Measurements from ENCODE around the gene ROBO4. TPM values are rescaled to one million over a fixed set of nuclear protein-coding genes. Genes with fewer than 3 reads are reported as not detected.

The ROBO4 gene
- total RNA-seq, 1 donor from 2014 or later: 15.9 TPM

DNA sequence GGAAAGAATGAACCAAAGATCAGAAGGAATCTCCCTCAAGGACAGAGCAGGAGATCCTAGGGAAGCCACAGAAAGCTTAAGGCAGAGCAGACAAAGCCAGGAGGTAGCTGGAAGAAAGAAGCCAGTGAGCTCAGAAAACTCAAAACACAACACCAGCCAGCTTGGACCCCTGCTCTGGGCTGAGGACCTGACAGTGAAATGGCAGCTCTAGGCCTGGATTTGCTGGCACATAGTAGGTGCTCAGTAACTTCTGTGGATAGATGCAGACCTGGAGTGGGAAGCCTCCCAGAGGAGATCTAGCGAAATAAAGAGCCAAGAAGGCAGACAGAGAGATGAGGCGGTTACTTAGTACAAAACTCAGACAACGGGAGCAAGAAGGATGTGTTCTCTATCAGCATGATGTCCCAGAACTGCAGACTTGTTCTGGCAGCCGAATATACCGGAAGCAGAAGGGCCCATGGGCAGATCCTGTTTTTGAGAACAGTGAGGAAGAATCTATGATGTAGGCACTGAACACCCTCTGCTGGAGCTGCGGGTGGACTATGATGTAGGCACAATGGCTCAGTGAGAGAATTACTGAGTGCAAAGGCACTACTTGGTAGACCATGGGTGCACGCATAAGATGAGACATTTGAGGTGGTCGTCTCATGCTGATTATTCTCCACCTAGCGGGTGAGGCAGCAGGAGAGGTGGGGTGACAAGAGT is 4.8 kb downstream of the ROBO4 start:
- intact Hi-C loops (cut with DNase I): no loop called here
- DNase-seq (ENCODE audit: low spot score): no peak

DNA sequence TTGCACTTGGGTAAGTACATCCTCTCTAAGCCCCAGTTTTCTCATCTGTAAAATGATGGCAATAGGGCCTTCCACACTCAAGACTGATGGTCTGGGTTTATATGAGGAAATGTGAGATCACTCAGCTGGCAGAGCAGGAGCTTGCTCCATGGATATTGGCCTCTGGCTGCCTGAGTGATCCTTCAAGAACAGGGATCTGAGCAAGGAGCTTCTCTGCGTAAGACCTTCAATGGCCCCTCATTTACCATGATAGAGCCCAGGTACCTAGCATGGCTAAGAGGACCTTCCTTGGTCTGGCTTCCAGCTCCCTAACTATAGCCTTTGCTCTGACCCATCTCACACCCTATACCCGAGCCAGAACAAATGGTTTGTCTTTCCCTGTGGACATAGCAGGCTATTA is 5.5 kb downstream of the ROBO4 start:
- intact Hi-C loops (cut with DNase I): no loop called here
- no peak for DNase-seq (ENCODE audit: low spot score)

DNA sequence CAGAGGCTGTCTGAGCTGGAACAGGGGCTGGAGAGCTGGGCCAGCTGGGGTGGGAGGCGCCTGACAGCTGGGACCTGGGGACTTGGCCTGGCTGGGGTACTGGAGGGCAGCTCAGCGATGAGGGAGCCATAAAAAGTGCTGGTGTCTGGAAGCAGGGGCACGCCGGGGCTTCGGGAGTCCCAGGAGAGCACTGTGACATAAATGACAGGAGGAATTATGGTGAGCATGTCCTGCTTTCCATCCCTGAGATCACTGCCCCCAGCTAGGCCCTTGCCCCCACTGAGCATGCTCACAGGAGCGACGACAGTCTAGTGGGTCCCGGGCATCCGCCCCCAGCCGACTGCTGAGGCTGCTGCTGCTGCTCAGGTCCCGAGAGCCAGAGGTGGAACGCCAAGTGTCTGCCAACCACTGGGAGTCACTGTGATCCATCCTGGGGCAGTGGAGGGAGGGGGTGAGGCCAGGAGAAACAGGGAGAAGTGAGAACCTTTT is 6.2 kb downstream of the ROBO4 start:
- intact Hi-C loops (cut with DNase I): no loop called here
- DNase-seq (ENCODE audit: low spot score): no peak

DNA sequence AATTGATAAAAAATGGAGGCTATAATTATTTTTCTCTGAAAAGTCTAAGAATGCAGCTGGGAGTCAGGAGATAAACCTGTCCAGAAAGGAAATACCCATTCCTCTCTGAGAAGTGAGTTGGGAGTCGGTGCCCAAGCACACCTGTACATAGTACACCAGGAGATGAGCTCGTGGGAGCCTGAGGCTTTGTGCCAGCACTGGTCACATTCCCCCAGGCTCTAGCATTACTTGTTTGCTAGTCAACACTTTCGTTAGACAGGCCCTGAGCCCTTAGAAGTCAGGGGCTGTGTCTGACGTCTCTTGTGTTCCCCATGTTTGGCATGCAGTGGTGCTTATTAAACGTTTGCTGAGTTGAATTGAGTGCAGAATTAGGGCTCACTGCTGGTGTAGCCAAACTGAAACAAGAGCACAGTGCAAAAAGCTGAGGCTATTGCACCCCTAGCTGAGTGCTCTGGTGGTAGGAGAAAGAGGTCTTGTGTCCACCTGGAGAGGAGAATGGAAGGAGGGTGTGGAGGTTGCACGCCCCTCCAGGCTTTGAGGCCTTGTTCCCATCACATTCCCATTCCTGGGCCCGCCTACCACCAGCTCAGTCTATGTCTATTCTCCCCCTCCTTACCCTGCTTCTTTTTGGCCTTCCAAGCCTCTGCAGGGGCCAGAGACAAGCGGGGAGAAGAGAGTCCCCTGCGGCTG is 6.8 kb downstream of the ROBO4 start:
- intact Hi-C loops (cut with DNase I): no loop called here
- no peak for DNase-seq (ENCODE audit: low spot score)

DNA sequence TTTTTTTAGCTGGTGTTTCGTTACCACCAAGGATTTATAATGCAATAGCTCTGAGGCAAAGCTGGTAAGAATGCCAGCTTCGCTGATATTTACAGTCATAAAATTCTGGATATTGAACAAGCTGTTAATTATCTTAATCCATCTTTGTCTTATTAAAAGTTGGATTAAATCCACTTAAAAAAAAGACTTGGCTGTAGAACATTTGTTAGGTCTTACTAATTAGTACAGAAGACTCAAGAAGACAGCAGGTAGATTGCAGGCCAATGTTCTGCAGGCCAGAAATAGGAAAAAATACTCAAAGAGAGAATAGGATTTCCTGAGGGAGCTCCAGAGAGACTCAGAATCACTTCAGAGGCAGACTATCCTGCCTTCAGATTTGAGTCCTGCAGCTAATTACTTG is 7.5 kb downstream of the ROBO4 start:
- no peak for DNase-seq (ENCODE audit: low spot score)
- intact Hi-C loops (cut with DNase I): no loop called here

DNA sequence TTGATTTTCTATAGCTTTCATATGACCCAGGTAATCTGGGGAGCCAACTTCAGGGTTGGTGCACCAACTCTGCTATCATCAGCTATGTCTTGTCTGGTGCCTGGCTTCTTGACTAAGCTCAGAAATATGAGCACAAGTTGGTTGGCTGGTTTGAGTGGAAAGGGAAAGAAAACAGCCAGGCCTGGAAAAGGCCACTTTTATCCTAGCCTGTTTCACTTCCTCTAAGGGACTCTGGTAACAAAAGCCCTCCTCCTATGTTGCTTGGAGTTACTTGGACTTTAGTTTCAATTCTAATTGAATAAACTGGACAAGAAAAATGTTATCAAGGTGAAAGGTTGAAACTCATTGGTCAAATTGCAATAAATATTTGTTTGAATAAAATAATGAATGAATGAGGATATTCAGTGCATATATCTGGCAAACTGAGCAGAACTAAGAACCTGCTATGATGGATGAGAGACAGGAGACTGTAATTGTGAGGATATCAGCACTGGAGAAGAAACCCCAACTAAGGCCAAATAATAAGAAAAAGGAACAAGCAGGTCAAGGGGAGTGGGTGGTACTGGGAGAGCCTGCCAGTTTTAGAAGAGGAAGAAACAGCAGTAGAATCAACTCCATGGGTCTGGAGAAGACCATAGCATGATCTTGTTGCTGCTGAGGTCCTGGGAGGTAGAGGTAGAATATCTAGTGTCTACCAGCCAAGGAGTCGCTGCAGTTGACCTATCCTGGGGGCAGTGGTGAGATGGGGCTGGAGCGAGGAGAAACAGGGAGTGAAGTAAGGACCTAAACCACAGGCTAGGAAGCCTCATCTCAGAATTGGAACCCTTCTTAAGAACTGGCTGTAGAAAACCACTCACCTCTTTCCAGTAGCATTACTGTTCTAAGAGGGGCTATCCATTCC is 8.2 kb downstream of the ROBO4 start:
- intact Hi-C loops (cut with DNase I): no loop called here
- no peak for DNase-seq (ENCODE audit: low spot score)

DNA sequence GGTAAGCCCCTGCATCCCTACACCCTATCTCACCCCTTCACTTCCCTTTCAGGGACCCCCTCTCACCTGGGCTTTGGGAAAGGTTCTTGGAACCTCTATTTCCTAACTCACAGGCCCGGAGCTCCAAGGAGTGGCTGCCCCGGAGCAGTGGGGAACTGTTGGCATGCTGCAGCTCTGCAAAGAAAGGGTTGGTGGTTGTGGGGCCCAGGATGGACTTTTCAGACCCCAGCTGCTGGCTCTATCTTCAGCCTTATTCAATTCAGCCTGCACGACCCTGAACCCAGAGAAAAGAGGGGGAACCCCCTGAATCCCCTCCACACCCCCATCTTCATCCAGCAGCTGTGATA is 10.0 kb downstream of the ROBO4 start:
- intact Hi-C loops (cut with DNase I): no loop called here
- DNase-seq (ENCODE audit: low spot score): no peak

DNA sequence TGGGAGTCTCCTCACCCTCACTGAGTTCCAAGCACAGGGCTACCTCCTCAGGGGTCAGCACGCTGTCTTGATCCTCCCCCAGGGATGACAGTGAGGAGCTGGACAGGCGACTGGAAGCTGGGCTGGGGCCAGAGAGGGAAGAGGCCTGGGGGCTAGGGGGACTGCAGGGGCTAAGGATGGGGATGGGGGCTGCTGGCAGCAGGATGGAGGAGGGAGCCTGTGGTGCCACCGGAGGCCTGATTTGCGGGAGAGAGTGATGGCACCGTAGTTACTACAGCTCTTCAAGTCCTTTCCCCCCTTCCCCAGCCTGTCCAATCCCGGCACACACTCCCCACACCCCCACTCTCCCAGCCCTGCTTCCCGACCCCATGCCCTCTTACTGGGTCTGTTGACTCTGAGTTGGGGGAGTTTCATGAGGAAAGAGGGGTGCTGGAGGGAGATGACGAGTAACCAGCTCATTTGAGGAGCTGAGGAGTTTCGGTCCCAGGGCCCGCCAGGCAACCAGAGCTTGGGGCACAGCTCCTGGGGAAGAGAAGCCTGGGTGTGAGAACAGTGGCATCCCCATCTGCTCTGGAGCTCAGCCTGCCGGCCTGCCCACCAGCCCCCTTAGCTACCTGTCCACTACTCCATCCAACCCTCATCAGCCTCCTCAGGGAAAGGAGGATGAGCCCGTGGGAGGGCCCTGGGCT is 10.5 kb downstream of the ROBO4 start:
- intact Hi-C loops (cut with DNase I): no loop called here
- peak; percentile 60 for DNase-seq (ENCODE audit: low spot score)

DNA sequence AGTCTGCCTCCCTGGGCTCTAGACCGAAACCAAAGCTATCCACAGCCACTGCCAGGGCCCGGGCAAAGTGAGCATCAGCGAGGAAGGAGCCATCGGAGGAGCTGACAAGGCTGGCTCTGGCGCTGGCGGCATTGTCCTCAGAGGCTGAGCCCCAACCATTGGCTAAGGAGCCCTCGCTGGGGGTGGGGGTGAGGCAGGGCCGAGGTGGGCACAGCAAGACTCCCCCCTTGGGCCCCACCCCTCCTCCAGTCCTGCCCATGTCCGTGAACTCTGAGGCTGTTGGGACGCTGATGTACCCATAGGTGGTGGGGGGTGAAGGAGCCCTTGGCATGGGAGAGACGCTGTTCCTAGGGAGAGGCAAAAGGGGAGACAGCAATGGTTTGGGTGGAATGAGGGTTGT is 11.2 kb downstream of the ROBO4 start:
- intact Hi-C loops (cut with DNase I): no loop called here
- peak; percentile 63 for DNase-seq (ENCODE audit: low spot score)

DNA sequence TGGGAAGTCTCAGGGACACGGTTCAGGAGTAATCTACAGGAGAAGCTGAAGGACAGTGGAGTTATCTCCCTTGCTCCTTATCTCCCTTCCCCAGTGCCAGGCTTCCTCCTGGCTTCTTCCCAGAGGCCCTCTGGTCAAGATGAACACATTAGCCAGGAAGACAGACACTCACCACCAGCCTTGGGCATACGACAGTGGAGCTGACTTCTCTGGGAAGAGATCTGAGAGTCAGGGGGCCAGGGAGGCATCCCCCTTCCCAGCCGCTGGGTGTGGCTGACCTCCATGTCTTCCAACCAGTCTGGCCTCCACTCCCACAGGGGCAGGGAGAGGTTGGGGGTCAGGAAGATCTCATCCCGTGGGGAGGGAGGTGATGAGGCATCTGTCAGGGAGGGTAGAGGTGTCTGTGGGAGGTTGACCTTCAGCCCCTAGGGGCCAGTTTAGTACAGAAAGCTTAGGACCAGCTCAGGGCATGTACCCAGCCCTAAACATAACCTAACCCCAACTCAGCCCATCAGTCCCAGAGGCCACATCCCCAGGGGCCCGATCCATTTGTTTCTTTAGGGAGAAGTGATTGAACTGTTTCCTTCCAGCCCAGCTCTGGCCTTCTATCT is 12.7 kb downstream of the ROBO4 start:
- peak; percentile 68 for DNase-seq (ENCODE audit: low spot score)
- intact Hi-C loops (cut with DNase I): no loop called here

DNA sequence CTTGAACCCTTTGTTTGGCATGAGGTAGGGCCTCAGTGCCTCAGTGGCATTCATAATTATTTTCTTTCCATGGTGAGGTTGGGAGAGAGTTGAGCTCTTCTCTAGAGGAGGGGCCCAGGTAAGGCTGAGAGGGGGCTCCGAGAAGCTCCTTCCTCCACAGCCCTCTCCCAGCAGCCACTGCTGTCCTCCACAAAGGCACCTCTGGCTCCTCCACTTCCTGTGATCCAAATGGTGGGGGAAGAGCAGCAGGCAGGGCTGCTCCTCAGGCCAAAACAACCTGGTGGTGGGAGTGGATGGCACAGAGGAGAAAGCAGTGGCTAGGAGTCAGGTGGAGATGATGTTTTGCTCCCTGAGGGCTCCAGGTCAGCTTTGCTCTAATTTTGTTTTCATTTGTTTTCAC is 13.3 kb downstream of the ROBO4 start:
- peak; percentile 67 for DNase-seq (ENCODE audit: low spot score)

DNA sequence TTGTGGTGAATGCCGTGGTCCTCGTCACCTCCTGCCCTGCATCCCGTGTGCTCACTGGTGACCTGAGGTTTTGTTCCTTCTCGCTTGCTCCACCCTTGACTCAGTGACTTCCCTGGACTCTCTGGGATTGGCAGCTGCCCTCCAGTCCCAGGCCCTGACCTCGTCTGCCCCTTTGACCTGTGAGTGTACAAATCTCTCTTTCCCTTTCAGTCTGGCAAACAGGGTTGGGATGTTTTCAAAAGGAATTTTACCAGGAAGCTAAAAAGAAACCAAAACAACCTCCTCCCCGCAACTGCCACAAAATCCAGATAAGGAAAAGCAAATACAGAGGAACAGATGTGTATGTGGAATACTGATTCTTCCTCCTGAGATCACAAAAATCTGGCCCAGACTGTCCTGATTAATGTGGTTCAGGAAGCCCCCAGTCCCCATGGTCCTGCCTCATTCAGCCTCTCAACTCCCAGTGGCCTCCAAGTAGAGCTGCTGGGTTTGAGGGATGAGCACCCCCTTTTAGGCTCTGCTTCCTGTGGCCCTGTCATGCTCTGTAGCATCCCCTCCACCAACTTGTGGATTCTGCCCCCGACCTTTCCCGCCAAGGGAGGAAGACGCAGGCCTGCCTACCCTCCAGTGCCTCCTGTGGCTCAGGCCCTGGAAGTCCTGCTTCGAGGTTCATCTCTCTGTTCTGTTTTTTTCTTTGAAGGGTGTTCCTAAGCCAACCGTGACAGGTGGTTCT is 15.2 kb downstream of the ROBO4 start:
- peak; percentile 70 for DNase-seq (ENCODE audit: low spot score)
- intact Hi-C loops (cut with DNase I): no loop called here

More for the DNA sequence above, 13.3 kb downstream of the ROBO4 start:
- intact Hi-C loops (cut with DNase I): no loop called here

DNA sequence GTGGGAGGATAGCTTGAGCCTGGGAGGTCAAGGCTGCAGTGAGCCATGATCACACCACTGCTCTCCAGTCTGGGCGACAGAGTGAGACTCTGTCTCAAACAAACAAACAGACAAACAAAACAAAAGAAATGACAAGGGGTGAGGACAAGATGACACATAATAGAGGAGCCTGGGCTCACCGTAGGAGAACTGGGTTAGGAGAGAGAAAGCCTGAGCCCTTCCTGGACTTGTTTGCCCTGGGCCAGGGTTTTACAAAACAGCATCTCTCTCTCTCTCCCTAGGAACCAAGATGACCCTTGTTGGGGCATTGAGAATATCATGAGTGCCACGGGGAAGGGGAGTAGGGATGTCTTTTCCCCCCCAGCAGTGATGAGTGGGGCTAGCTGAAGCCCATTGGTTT is 16.7 kb downstream of the ROBO4 start:
- intact Hi-C loops (cut with DNase I): no loop called here
- DNase-seq (ENCODE audit: low spot score): no peak

DNA sequence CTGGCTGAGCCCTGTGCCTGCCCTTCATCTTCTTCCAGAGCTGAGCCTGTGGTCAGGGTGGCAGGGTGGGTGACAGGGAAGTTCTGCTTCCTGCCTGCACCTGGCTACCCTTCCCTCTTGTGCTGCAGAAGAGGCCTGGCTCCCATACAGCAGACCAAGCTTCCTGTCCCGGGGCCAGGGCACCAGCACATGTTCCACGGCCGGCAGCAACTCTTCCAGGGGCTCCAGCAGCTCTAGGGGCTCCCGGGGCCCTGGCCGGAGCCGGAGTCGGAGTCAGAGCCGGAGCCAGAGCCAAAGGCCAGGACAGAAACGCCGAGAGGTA is 17.4 kb downstream of the ROBO4 start:
- peak; percentile 70 for DNase-seq (ENCODE audit: low spot score)
- intact Hi-C loops (cut with DNase I): no loop called here

DNA sequence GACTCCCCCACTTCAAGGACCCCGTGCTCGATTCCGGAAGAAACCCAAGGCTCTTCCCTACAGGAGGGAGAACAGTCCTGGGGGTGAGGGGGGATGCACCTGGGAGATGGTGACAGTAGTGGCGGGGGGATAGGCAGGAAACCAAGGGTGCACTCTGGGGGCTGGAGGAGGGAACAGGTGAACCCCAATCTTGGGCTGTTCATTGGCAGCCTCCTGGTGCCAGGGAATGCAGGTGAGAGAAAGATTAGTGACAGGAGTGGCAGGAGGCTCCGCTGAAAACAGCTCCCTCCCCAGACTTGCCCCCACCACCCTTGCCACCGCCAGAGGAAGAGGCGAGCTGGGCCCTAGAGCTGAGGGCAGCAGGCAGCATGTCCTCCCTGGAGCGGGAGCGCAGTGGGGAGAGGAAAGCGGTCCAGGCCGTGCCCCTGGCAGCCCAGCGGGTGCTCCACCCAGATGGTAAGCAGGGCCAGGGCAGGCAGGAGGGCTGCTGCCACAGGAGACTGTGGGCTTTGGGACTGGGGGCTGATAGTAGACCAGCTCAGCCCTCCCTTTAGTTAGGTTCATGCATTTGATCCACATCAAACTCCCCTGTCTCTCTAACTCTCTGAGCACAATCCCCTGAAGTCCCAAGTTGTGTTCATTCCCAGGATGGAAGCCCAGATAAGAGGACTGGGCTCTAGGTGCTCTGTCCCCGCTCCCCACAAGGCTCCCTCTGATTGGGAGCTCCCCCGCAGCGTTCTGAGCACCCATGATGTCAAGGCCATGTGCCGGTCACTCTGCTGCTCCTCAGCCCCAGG is 18.0 kb downstream of the ROBO4 start:
- peak; percentile 72 for DNase-seq (ENCODE audit: low spot score)
- intact Hi-C loops (cut with DNase I): loop anchor here (5.0 kb wide), 1 partner anchor 73 kb away; the partner anchor contains the start of gene CCDC15

DNA sequence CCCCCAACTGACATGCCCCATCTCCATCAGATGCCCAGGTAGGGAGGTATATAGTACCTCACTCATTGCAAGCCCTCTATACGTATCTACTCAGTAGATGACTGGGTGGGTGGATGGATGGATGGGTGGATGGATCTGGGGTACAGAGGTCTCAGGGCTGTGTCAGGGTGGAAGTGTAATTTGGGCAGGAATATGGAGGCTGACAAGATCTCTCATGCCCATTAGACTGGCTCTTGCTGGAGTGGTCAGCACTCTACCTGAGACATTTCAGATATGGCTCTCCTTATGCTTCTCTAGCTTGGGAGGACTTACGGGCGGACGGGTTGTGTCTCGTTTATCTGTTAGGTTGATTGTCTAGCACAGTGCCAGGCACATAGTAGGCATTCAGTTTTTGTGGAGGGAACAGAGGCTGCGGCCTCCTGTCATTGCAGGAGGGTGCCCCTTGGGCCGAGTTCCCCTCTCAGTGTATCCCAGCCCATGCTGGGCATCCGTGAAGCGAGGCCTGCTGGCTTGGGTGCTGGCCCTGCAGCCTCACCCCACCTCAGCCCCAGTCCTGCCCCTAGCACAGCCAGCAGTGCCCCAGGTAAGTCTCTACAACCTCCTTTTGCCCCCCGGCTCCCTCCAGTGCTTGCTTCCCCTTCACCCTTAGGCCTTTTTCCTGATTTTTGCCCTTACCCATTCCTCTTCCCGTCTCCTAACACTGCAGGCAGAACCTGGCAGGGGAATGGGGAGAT is 18.7 kb downstream of the ROBO4 start:
- intact Hi-C loops (cut with DNase I): loop anchor here (5.0 kb wide), 1 partner anchor 73 kb away; the partner anchor contains the start of gene CCDC15
- DNase-seq (ENCODE audit: low spot score): no peak
